Right lobe of liver (tissue), 6 donors: ENCODE measurements around the gene TYRO3. TPM values are rescaled to one million over a fixed set of nuclear protein-coding genes. Genes with fewer than 3 reads are reported as not detected.

Experiments used
- ATAC-seq, 4 donors: fragments of 200-7000 bp; cut with Tn5 transposase; one replicate each; pipeline ENCODE4 v1.9.1; 2020; ENCODE audit warnings: mild to moderate bottlenecking in 4 of 4, moderate library complexity in 4 of 4
- DNase-seq, 3 donors: peaks; one replicate each; pipeline ENCODE4 v3.0.0-alpha.2; 2020
- H3K27ac ChIP-seq, 3 donors: fragments of 200-600 bp; one replicate each; pipeline ENCODE4 v1.8.0; 2022
- H3K27me3 ChIP-seq, 2 donors: fragments of 200-600 bp; one replicate each; pipeline ENCODE4 v1.8.0; 2022
- H3K36me3 ChIP-seq, 4 donors: fragments of 200-600 bp; sonication (generic) in 1 of 4; one replicate each; pipeline versions ENCODE4 v1.5.1 to v1.8.0; 2017 to 2022; ENCODE audit warnings: control low read depth in 1 of 4
- H3K4me1 ChIP-seq, 4 donors: fragments of 200-600 bp; sonication (generic) in 1 of 4; one replicate each; pipeline versions ENCODE4 v1.5.1 to v1.8.0; 2017 to 2022; ENCODE audit warnings: control low read depth in 1 of 4
- H3K4me3 ChIP-seq, 3 donors: fragments of 200-600 bp; one replicate each; pipeline ENCODE4 v1.8.0; 2022
- H3K9me3 ChIP-seq, 4 donors: fragments of 200-600 bp; sonication (generic) in 1 of 4; one replicate each; pipeline versions ENCODE4 v1.5.1 to v1.8.0; 2017 to 2022; ENCODE audit warnings: control low read depth in 1 of 4
- CTCF ChIP-seq, 4 donors: fragments of 200-600 bp in 3 of 4; fragments of 450-650 bp in 1 of 4; IDR thresholded peaks; one replicate each; pipeline versions ENCODE4 v1.5.1 to v1.8.0; 2016 to 2022; ENCODE audit warnings: antibody characterized with exemption in 4 of 4, mild to moderate bottlenecking in 2 of 4
- POLR2A ChIP-seq: fragments of 450-650 bp; IDR thresholded peaks from one replicate; pipeline ENCODE4 v1.6.1; 2017; ENCODE audit warnings: antibody characterized with exemption, mild to moderate bottlenecking
- WGBS: methylation state at CpG from one replicate; pipeline ENCODE4 v1.1.6; 2018; ENCODE audit warnings: low coverage, low lambda C conversion rate; ENCODE audit not compliant: insufficient coverage; ENCODE audit errors: missing lambda C conversion rate; 5-methylcytosine and 5-hydroxymethylcytosine counted together
- intact Hi-C, 2 donors: fragments of 100-400 bp; cut with DNase I; formaldehyde crosslinking; loops; one replicate each; pipeline versions ENCODE4 v1.11.2 to v1.14.1; 2022
- total RNA-seq, 6 experiments: library from RNA; depleted of rRNA in 2 of 6; stranded (reverse); fragments of >200 nt in 2 of 6; fragmentation: NEBNext Ultra II Directional in 3 of 6; extraction: Animal tissue kit (Norgen Biotek cat#: 25700) in 3 of 6; gene quantifications; one replicate each; pipeline versions ENCODE4 v1.1.0 to v1.2.4, GENCODE V29; 2016 to 2023
- donor health status: DM: no; HTN: yes; CAD: no.
- donor health status: DM: no; HTN: no; CAD: no.
- donor health status: DM: no; HTN: no; CAD: no.
- donor health status: DM: no; HTN: yes; CAD: no.
- donor health status: DM: no; HTN: yes; CAD: no.

Gene TYRO3
- total RNA-seq, 6 experiments from 2014 or later: 1.1 to 2.9 (median 1.8) TPM

- H3K27me3 ChIP-seq: no peaks in the 10 kb centered on the region
- H3K27ac ChIP-seq: no peak overlapping the region
- no peaks in the 10 kb centered on the region for H3K9me3 ChIP-seq
- H3K36me3 ChIP-seq: no peaks in the 10 kb centered on the region
- no peak for TF ChIP-seq CTCF (IDR thresholded peaks at IDR 0.05)
- TF ChIP-seq POLR2A: no peak
- DNase-seq: no peak
- 49% methylated on average over 6 of the region's 6 CpGs for WGBS
- H3K4me3 ChIP-seq: no peak overlapping the region
- ATAC-seq: no peak
- H3K4me1 ChIP-seq: no peaks in the 10 kb centered on the region
- intact Hi-C loops: no loop called here
Measured at GRCh38 chr15:41603411-41603935, 44.5 kb downstream of the TYRO3 start.

GRCh38 chr15:41603941-41604911 lies 45.2 kb downstream of the TYRO3 start:
- H3K27me3 ChIP-seq: no peaks in the 10 kb centered on the region
- DNase-seq (peak in 2 of 3 donors; percentile 49 to 60), ATAC-seq (peak; percentile 92 to 98 (median 94))
- 17% methylated on average over 13 of the region's 13 CpGs for WGBS
- H3K27ac ChIP-seq: no peak overlapping the region
- intact Hi-C loops: no loop called here
- no peaks in the 10 kb centered on the region for H3K9me3 ChIP-seq
- H3K4me1 ChIP-seq: no peaks in the 10 kb centered on the region
- no peak for TF ChIP-seq POLR2A
- TF ChIP-seq CTCF (IDR thresholded peaks at IDR 0.05): peak; percentile 61 to 74 (median 72)
- H3K4me3 ChIP-seq: no peak overlapping the region
- no peaks in the 10 kb centered on the region for H3K36me3 ChIP-seq

- DNase-seq (no peak), ATAC-seq (no peak)
- no peak overlapping the region for H3K27ac ChIP-seq
- H3K27me3 ChIP-seq: no peaks in the 10 kb centered on the region
- intact Hi-C loops: no loop called here
- no peak for TF ChIP-seq CTCF (IDR thresholded peaks at IDR 0.05)
- no peak for TF ChIP-seq POLR2A
- no peaks in the 10 kb centered on the region for H3K36me3 ChIP-seq
- WGBS: 73% methylated on average over 3 of the region's 3 CpGs
- no peaks in the 10 kb centered on the region for H3K9me3 ChIP-seq
- no peak overlapping the region for H3K4me3 ChIP-seq
- no peaks in the 10 kb centered on the region for H3K4me1 ChIP-seq
Measured at GRCh38 chr15:41605566-41605965, 46.6 kb downstream of the TYRO3 start.

- intact Hi-C loops: no loop called here
- H3K9me3 ChIP-seq: no peaks in the 10 kb centered on the region
- no peaks in the 10 kb centered on the region for H3K4me1 ChIP-seq
- ATAC-seq: no peak
- TF ChIP-seq CTCF (IDR thresholded peaks at IDR 0.05): no peak
- TF ChIP-seq POLR2A: no peak
- H3K4me3 ChIP-seq: no peak overlapping the region
- H3K36me3 ChIP-seq: no peaks in the 10 kb centered on the region
- DNase-seq: no peak
- H3K27me3 ChIP-seq: no peaks in the 10 kb centered on the region
- WGBS: 100% methylated on average over 1 of the region's 1 CpG
- H3K27ac ChIP-seq: no peak overlapping the region
Measured at GRCh38 chr15:41606997-41607396, 48.0 kb downstream of the TYRO3 start.
